ENCODE results near the gene CTNND2. TPM values are rescaled to one million over a fixed set of nuclear protein-coding genes. Genes with fewer than 3 reads are reported as not detected.

The CTNND2 gene
- total RNA-seq, 4 donors from 2014 or later: 0.18 to 14.9 (median 0.47) TPM; not detected in 1

DNA sequence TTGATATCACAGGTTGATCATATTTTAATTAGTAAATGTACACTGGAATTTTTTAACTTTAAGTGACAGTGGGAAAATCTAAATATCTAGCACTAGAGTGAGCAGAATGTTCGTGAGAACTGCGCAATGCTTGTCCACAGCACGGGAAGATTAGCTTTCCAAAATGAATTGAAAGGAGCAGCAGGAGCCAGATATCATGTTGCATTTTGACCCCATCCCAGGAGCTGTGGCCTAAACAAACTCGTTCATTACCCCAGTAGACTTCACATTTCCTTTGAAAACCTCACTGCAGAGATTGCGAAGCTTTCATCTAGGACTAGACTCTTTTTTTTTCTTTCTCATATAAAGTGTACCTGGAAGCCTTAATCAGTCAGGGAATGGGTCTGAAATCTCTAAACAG lies 525.8 kb downstream of the CTNND2 start:
- Histone ChIP-seq H3K27ac (no peak overlapping the region), H3K4me1 (no peaks in the 10 kb centered on the region)
- DNase-seq: no peak

DNA sequence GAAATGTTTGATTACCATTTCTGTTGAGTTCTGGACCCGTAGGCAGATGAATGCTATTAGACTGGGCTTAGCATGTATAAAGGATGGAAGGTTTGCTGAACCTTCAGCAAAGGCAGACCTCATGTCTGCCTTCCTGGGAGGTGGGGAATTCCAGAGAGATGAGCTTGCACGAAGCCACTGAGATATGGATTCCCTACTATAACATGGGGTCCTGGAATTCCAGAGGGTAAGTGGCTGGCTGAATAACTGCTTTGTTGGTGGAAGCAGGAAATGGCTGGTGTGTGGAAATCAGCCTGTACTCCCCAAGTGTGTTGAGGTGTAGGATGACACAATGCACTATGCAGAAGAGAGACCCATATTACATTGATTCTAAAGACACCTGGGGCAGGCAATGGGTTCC lies 526.4 kb downstream of the CTNND2 start:
- no peak overlapping the region for H3K27ac ChIP-seq
- no peaks in the 10 kb centered on the region for H3K4me1 ChIP-seq
- H3K9me3 ChIP-seq: no peaks in the 10 kb centered on the region
- no peaks in the 10 kb centered on the region for H3K27me3 ChIP-seq
- no peak for DNase-seq
- TF ChIP-seq POLR2A (IDR thresholded peaks at IDR 0.05): no peak
- TF ChIP-seq, protein P1, sequence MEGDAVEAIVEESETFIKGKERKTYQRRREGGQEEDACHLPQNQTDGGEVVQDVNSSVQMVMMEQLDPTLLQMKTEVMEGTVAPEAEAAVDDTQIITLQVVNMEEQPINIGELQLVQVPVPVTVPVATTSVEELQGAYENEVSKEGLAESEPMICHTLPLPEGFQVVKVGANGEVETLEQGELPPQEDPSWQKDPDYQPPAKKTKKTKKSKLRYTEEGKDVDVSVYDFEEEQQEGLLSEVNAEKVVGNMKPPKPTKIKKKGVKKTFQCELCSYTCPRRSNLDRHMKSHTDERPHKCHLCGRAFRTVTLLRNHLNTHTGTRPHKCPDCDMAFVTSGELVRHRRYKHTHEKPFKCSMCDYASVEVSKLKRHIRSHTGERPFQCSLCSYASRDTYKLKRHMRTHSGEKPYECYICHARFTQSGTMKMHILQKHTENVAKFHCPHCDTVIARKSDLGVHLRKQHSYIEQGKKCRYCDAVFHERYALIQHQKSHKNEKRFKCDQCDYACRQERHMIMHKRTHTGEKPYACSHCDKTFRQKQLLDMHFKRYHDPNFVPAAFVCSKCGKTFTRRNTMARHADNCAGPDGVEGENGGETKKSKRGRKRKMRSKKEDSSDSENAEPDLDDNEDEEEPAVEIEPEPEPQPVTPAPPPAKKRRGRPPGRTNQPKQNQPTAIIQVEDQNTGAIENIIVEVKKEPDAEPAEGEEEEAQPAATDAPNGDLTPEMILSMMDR (IDR thresholded peaks at IDR 0.05): no peak
- H3K36me3 ChIP-seq: no peaks in the 10 kb centered on the region
- no peak overlapping the region for H3K4me3 ChIP-seq

More for the DNA sequence above, 525.8 kb downstream of the CTNND2 start:
- Histone ChIP-seq H3K36me3 (no peaks in the 10 kb centered on the region), H3K27me3 (no peaks in the 10 kb centered on the region), H3K9me3 (no peaks in the 10 kb centered on the region), H3K4me3 (no peak overlapping the region)
- TF ChIP-seq POLR2A (IDR thresholded peaks at IDR 0.05): no peak
- TF ChIP-seq, protein P1 (IDR thresholded peaks at IDR 0.05): no peak

DNA sequence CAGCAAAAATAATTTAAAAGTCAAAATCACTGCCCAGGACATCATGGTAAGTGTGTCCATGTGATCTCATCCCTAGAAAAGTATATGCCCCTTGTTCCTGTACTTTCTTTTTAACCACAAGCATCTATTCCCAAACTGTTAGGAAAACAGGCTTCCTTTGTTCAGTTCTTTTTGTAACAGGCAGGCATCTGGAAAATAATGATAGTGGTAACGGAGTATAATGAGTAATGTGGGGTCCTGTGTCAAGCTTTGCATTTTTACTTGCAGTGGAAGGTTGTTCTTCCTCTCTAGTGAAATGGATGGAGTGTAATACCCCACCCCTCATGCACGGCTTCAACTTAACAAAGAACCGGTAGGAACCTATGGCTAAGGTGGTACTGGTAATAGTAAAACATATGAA lies 532.1 kb downstream of the CTNND2 start:
- no peak for DNase-seq
- H3K4me1 ChIP-seq: no peaks in the 10 kb centered on the region
- no peaks in the 10 kb centered on the region for H3K27me3 ChIP-seq
- TF ChIP-seq, protein P1 (IDR thresholded peaks at IDR 0.05): no peak
- TF ChIP-seq POLR2A (IDR thresholded peaks at IDR 0.05): no peak
- H3K36me3 ChIP-seq: no peaks in the 10 kb centered on the region
- no peaks in the 10 kb centered on the region for H3K9me3 ChIP-seq
- no peak overlapping the region for H3K4me3 ChIP-seq
- H3K27ac ChIP-seq: no peak overlapping the region

DNA sequence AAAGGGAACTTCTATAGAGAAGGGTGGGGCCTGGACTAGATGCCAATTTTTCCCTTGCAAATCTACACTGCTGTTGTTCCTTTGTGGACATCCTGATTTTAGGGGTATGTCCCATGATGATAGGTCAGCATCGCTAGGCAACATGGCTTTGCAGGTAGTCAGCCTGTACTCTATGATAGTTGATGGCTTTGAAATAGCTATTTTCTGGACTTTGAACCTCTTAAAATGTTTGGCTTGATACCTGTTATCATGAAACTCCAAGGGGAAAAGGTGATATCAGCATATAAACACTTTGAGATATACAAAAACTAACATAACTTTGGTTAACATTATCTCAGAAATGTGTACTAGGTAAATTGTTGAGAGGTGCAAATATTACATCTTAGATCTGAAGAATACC lies 533.2 kb downstream of the CTNND2 start:
- Histone ChIP-seq H3K4me1 (no peaks in the 10 kb centered on the region), H3K27ac (no peak overlapping the region), H3K27me3 (no peaks in the 10 kb centered on the region), H3K36me3 (no peaks in the 10 kb centered on the region), H3K4me3 (no peak overlapping the region), H3K9me3 (no peaks in the 10 kb centered on the region)
- TF ChIP-seq, protein P1 (IDR thresholded peaks at IDR 0.05): no peak
- no peak for TF ChIP-seq POLR2A (IDR thresholded peaks at IDR 0.05)
- no peak for DNase-seq

DNA sequence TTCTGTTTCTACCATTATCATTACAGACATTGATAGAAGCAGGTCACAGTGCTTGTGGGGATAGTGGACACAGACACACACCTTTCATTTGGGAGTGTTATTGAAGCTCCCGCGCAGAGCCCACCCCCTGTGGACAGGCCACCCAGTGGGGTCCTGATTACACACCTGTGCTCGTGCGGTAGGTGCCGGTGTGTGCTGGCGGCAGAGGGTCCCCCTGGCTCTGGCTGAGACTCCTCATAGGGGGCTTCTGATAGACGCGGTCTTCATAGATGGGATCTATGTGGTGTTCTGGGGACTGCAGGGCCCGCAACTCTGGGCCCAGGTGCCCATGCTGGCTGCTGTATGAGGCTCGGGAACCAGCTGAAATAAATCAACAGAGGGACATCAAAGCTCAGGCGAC lies 539.7 kb downstream of the CTNND2 start:
- no peaks in the 10 kb centered on the region for H3K36me3 ChIP-seq
- no peaks in the 10 kb centered on the region for H3K27me3 ChIP-seq
- H3K4me1 ChIP-seq: no peaks in the 10 kb centered on the region
- H3K4me3 ChIP-seq: no peak overlapping the region
- H3K27ac ChIP-seq: no peak overlapping the region
- TF ChIP-seq POLR2A (IDR thresholded peaks at IDR 0.05): no peak
- no peaks in the 10 kb centered on the region for H3K9me3 ChIP-seq
- no peak for DNase-seq

DNA sequence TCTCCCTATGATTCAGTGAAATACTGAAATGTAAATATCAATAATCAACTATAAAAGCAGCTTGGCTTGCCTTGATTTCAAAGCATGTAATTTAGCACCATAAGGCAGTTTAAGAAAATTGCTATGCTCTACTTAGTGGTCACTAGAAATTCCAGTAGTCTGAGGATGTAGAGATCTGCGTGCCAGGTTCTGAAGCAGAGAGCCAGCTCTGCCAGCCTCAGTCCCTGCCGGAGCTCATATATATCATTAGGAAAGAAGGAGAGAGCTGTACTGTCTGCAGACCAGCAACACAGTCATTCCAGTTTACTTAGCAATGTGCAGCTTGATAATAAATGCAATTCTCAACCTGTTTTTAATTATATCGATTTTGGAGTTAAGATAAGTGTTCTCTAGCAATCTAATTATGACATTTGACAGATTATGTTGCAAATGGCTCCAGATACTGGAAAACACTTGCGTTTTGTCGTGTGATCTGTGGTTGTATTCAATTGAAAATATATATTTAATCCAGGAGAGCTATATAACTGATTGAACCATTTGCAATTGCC lies 540.5 kb downstream of the CTNND2 start:
- Histone ChIP-seq H3K27me3 (no peaks in the 10 kb centered on the region), H3K4me1 (no peaks in the 10 kb centered on the region), H3K36me3 (no peaks in the 10 kb centered on the region), H3K27ac (no peak overlapping the region), H3K9me3 (no peaks in the 10 kb centered on the region), H3K4me3 (no peak overlapping the region)
- DNase-seq: no peak
- TF ChIP-seq POLR2A (IDR thresholded peaks at IDR 0.05): no peak
- TF ChIP-seq, protein P1 (IDR thresholded peaks at IDR 0.05): no peak

Measured in Peyer's patch (tissue), 4 donors.